HepG2 (cell line): Measurements from ENCODE around the gene ADAMTS18. TPM values are rescaled to one million over a fixed set of nuclear protein-coding genes. Genes with fewer than 3 reads are reported as not detected.

Experiments
- CREB1 ChIP-seq, 2 experiments: fragments of 450-650 bp in 1 of 2; IDR thresholded peaks; 2 replicates each; pipeline ENCODE4 v1.6.1; 2016 to 2017; ENCODE audit warnings: control low read depth in 1 of 2, mild to moderate bottlenecking in 1 of 2, missing compliant biosample characterization in 1 of 2, missing genetic modification characterization in 1 of 2
- ELF1 ChIP-seq: sonication (generic); formaldehyde crosslinking; IDR thresholded peaks from 2 replicates; pipeline ENCODE4 v1.4.0; 2020; ENCODE audit warnings: missing genetic modification reagents
- ETV5 ChIP-seq: IDR thresholded peaks from 2 replicates; pipeline ENCODE4 v1.6.1; 2018; ENCODE audit warnings: missing biosample characterization, missing genetic modification reagents, inconsistent platforms, borderline replicate concordance
- FOXP1 ChIP-seq, 2 experiments: fragments of 450-650 bp in 1 of 2; IDR thresholded peaks; 2 replicates each; pipeline ENCODE4 v1.6.1; 2017 to 2018; ENCODE audit warnings: antibody characterized with exemption in 1 of 2
- GMEB2 ChIP-seq: IDR thresholded peaks from 2 replicates; pipeline ENCODE4 v1.6.1; 2016; ENCODE audit warnings: missing biosample characterization, missing genetic modification reagents, low read depth
- GTF2F1 ChIP-seq: fragments of 150-350 bp; IDR thresholded peaks from 2 replicates; pipeline ENCODE4 v1.6.1; 2014; ENCODE audit warnings: low read length
- HES4 ChIP-seq: sonication (generic); formaldehyde crosslinking; IDR thresholded peaks from 2 replicates; pipeline ENCODE4 v1.9.0; 2021; ENCODE audit warnings: mild to moderate bottlenecking, missing genetic modification reagents, borderline replicate concordance
- HMG20A ChIP-seq: IDR thresholded peaks from 2 replicates; pipeline ENCODE4 v1.6.1; 2016; ENCODE audit warnings: borderline replicate concordance
- HMG20B ChIP-seq: conservative IDR thresholded peaks from 2 replicates; pipeline ENCODE4 v1.6.1; 2016; ENCODE audit warnings: missing genetic modification reagents, missing compliant biosample characterization
- IRF2 ChIP-seq: IDR thresholded peaks from 2 replicates; pipeline ENCODE4 v1.6.1; 2018; ENCODE audit warnings: missing genetic modification reagents, missing compliant biosample characterization
- PITX1 ChIP-seq: sonication (generic); formaldehyde crosslinking; IDR thresholded peaks from 2 replicates; pipeline ENCODE4 v1.5.1; 2020; ENCODE audit warnings: mild to moderate bottlenecking, missing genetic modification reagents
- SALL2 ChIP-seq: sonication (generic); formaldehyde crosslinking; IDR thresholded peaks from 2 replicates; pipeline ENCODE4 v1.8.1; 2023; ENCODE audit warnings: mild to moderate bottlenecking, missing genetic modification reagents, inconsistent platforms
- SIN3B ChIP-seq: fragments of 150-350 bp; IDR thresholded peaks from 2 replicates; pipeline ENCODE4 v1.6.1; 2014; ENCODE audit warnings: low read length
- SOX6 ChIP-seq, 2 experiments: fragments of 450-650 bp in 1 of 2; sonication (generic) in 1 of 2; formaldehyde crosslinking in 1 of 2; IDR thresholded peaks; 2 replicates each; pipeline versions ENCODE4 v1.4.0 to v1.6.1; 2017 to 2020; ENCODE audit warnings: antibody characterized with exemption in 1 of 2, mild to moderate bottlenecking in 1 of 2, missing genetic modification reagents in 1 of 2
- SP5 ChIP-seq: IDR thresholded peaks from 2 replicates; pipeline ENCODE4 v1.6.1; 2016; ENCODE audit warnings: low read depth, borderline replicate concordance
- TCF12 ChIP-seq, 2 experiments: fragments of 450-650 bp in 1 of 2; sonication (generic) in 1 of 2; formaldehyde crosslinking in 1 of 2; IDR thresholded peaks; 2 replicates each; pipeline versions ENCODE4 v1.6.1 to v1.8.0; 2017 to 2022; ENCODE audit warnings: antibody characterized with exemption in 1 of 2, mild to moderate bottlenecking in 1 of 2, missing genetic modification reagents in 1 of 2, moderate library complexity in 1 of 2
- THAP11 ChIP-seq: IDR thresholded peaks from 2 replicates; pipeline ENCODE4 v1.6.1; 2016; ENCODE audit warnings: missing biosample characterization, missing genetic modification reagents
- TOPORS ChIP-seq: sonication (generic); formaldehyde crosslinking; IDR thresholded peaks from 2 replicates; pipeline ENCODE4 v1.8.0; 2023; ENCODE audit warnings: mild to moderate bottlenecking, missing genetic modification reagents
- ZKSCAN8 ChIP-seq: IDR thresholded peaks from 2 replicates; pipeline ENCODE4 v1.6.1; 2016; ENCODE audit warnings: borderline replicate concordance, missing genetic modification reagents, missing compliant biosample characterization
- ZMYM3 ChIP-seq: sonication (generic); formaldehyde crosslinking; IDR thresholded peaks from 2 replicates; pipeline ENCODE4 v1.5.1; 2020; ENCODE audit warnings: mild to moderate bottlenecking, missing genetic modification reagents
- ZNF12 ChIP-seq: sonication (generic); formaldehyde crosslinking; IDR thresholded peaks from 2 replicates; pipeline ENCODE4 v1.5.0; 2020; ENCODE audit warnings: missing genetic modification reagents
- ZNF432 ChIP-seq: sonication (generic); formaldehyde crosslinking; IDR thresholded peaks from 2 replicates; pipeline ENCODE4 v1.5.0; 2020; ENCODE audit warnings: missing genetic modification reagents, mild to moderate bottlenecking, borderline replicate concordance
- ZNF562 ChIP-seq: sonication (generic); formaldehyde crosslinking; IDR thresholded peaks from 2 replicates; pipeline ENCODE4 v1.8.0; 2022; ENCODE audit warnings: missing genetic modification reagents, borderline replicate concordance
- ZNF772 ChIP-seq: sonication (generic); formaldehyde crosslinking; IDR thresholded peaks from 2 replicates; pipeline ENCODE4 v1.5.0; 2020; ENCODE audit warnings: mild to moderate bottlenecking, missing genetic modification reagents
- polyA plus RNA-seq, 8 experiments: library from polyadenylated mRNA; depleted of rRNA in 3 of 8; stranded (reverse) in 7 of 8; unstranded in 1 of 8; fragments of >200 nt; fragmentation: Illumina TruSeq in 4 of 8; extraction: Trizol in 4 of 8; gene quantifications; 2 replicates each; pipeline versions ENCODE4 v1.2.1 to v1.2.3, GENCODE V29; 2011 to 2016; ENCODE audit warnings: low read depth in 4 of 8, missing spikeins in 1 of 8, mixed read lengths in 1 of 8; ENCODE audit not compliant: insufficient read depth in 1 of 8
- total RNA-seq, 5 experiments: library from RNA; depleted of rRNA; stranded (reverse); fragments of >200 nt; fragmentation: Illumina TruSeq; extraction: Trizol; gene quantifications; 2 replicates each; pipeline ENCODE4 v1.2.3, GENCODE V29; 2016; ENCODE audit warnings: low read depth in 1 of 5
- TF ChIP-seq, protein P1 (sequence below): sonication (generic); formaldehyde crosslinking; IDR thresholded peaks from 2 replicates; pipeline ENCODE4 v1.5.1; 2020; ENCODE audit warnings: mild to moderate bottlenecking, missing genetic modification reagents, borderline replicate concordance

Gene ADAMTS18
- total and polyA plus RNA-seq, 2 of the 13 experiments (the other 11 are each of a cell fraction or from before 2014, with no cell fraction given): 0.01 TPM; not detected in 1

GRCh38 chr16:77359065-77359502 lies 75.8 kb downstream of the ADAMTS18 start (continued):
- no peak for TF ChIP-seq CREB1 (IDR thresholded peaks at IDR 0.05)
- TF ChIP-seq CREB1 (CRISPR knock-in tag; IDR thresholded peaks at IDR 0.05): 0 out of 2 replicates have a peak, but pooled peaks have one; percentile 30
- TF ChIP-seq TOPORS: no peak
- no peak for TF ChIP-seq ZNF432
- TF ChIP-seq THAP11 (CRISPR knock-in tag): peak; percentile 35; the same call in 1 of the 2 replicates
- peak; percentile 71; the same call in 1 of the 2 replicates for TF ChIP-seq FOXP1 (IDR thresholded peaks at IDR 0.05)
- TF ChIP-seq FOXP1 (CRISPR knock-in tag; IDR thresholded peaks at IDR 0.05): peak; percentile 92
- TF ChIP-seq SOX6 (IDR thresholded peaks at IDR 0.05): no peak
- peak; percentile 95 for TF ChIP-seq SOX6 (CRISPR knock-in tag; IDR thresholded peaks at IDR 0.05)
- no peak for TF ChIP-seq ZNF562
- TF ChIP-seq HMG20A (CRISPR knock-in tag): peak; percentile 93
- no peak for TF ChIP-seq HES4
- TF ChIP-seq ELF1: peak; percentile 47; the same call in 1 of the 2 replicates
- TF ChIP-seq GTF2F1: no peak
- no peak for TF ChIP-seq TCF12 (IDR thresholded peaks at IDR 0.05)
- no peak for TF ChIP-seq TCF12 (CRISPR knock-in tag; IDR thresholded peaks at IDR 0.05)
- TF ChIP-seq PITX1 (CRISPR knock-in tag): peak; percentile 90
- TF ChIP-seq HMG20B (CRISPR knock-in tag): peak; percentile 51; the same call in 1 of the 2 replicates
- TF ChIP-seq GMEB2 (CRISPR knock-in tag): 0 out of 2 replicates have a peak, but pooled peaks have one; percentile 18
- TF ChIP-seq ZMYM3 (CRISPR knock-in tag): 0 out of 2 replicates have a peak, but pooled peaks have one; percentile 19
- TF ChIP-seq ETV5 (CRISPR knock-in tag): peak; percentile 41; the same call in 1 of the 2 replicates
- TF ChIP-seq, protein P1, sequence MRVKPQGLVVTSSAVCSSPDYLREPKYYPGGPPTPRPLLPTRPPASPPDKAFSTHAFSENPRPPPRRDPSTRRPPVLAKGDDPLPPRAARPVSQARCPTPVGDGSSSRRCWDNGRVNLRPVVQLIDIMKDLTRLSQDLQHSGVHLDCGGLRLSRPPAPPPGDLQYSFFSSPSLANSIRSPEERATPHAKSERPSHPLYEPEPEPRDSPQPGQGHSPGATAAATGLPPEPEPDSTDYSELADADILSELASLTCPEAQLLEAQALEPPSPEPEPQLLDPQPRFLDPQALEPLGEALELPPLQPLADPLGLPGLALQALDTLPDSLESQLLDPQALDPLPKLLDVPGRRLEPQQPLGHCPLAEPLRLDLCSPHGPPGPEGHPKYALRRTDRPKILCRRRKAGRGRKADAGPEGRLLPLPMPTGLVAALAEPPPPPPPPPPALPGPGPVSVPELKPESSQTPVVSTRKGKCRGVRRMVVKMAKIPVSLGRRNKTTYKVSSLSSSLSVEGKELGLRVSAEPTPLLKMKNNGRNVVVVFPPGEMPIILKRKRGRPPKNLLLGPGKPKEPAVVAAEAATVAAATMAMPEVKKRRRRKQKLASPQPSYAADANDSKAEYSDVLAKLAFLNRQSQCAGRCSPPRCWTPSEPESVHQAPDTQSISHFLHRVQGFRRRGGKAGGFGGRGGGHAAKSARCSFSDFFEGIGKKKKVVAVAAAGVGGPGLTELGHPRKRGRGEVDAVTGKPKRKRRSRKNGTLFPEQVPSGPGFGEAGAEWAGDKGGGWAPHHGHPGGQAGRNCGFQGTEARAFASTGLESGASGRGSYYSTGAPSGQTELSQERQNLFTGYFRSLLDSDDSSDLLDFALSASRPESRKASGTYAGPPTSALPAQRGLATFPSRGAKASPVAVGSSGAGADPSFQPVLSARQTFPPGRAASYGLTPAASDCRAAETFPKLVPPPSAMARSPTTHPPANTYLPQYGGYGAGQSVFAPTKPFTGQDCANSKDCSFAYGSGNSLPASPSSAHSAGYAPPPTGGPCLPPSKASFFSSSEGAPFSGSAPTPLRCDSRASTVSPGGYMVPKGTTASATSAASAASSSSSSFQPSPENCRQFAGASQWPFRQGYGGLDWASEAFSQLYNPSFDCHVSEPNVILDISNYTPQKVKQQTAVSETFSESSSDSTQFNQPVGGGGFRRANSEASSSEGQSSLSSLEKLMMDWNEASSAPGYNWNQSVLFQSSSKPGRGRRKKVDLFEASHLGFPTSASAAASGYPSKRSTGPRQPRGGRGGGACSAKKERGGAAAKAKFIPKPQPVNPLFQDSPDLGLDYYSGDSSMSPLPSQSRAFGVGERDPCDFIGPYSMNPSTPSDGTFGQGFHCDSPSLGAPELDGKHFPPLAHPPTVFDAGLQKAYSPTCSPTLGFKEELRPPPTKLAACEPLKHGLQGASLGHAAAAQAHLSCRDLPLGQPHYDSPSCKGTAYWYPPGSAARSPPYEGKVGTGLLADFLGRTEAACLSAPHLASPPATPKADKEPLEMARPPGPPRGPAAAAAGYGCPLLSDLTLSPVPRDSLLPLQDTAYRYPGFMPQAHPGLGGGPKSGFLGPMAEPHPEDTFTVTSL (CRISPR knock-in tag): peak; percentile 95
- peak; percentile 65; the same call in 1 of the 2 replicates for TF ChIP-seq ZNF12
- TF ChIP-seq SP5 (CRISPR knock-in tag): peak; percentile 33; the same call in 1 of the 2 replicates
- TF ChIP-seq ZNF772 (CRISPR knock-in tag): peak; percentile 81
- no peak for TF ChIP-seq SALL2 (CRISPR knock-in tag)
- TF ChIP-seq IRF2 (CRISPR knock-in tag): 0 out of 2 replicates have a peak, but pooled peaks have one; percentile 35
- TF ChIP-seq SIN3B: no peak
- TF ChIP-seq ZKSCAN8 (CRISPR knock-in tag): peak; percentile 85; the same call in 1 of the 2 replicates
